ENCODE measurements around the gene VANGL2.

GRCh38 chr1:160362168-160362957, 38.0 kb upstream of the VANGL2 start:
- TF ChIP-seq ARNTL (CRISPR knock-in tag; IDR thresholded peaks at IDR 0.05; ENCODE audit: borderline replicate concordance, low read depth) (no peak), RARB (CRISPR knock-in tag; IDR thresholded peaks at IDR 0.05) (no peak)

All from SK-N-SH treated with all-trans-retinoic acid at 6 μM for 48 hours (cell line).